ENCODE results near the gene KLHDC4.
"Not testable (repeated sequence)": the region's sequence is repeated elsewhere in the genome, so short reads cannot be mapped to it uniquely, and the experiment has no call there.

Gene KLHDC4

GRCh38 chr16:87741700-87742415 lies 23.9 kb downstream of the KLHDC4 start:
- no peak for DNase-seq

- DNase-seq = peak; percentile 75 to 82
Measured at GRCh38 chr16:87740909-87741424, 24.8 kb downstream of the KLHDC4 start.

- DNase-seq = no peak
Measured at GRCh38 chr16:87740441-87740840, 25.3 kb downstream of the KLHDC4 start.

GRCh38 chr16:87739801-87740200 lies 26.0 kb downstream of the KLHDC4 start:
- DNase-seq = no peak

GRCh38 chr16:87736008-87736382 lies 29.8 kb downstream of the KLHDC4 start:
- DNase-seq = no peak

GRCh38 chr16:87735270-87736007 lies 30.3 kb downstream of the KLHDC4 start:
- no peak for DNase-seq

GRCh38 chr16:87734644-87735043 lies 31.1 kb downstream of the KLHDC4 start:
- no peak for DNase-seq

- DNase-seq = no peak
Measured at GRCh38 chr16:87733190-87733589, 32.6 kb downstream of the KLHDC4 start.

- no peak for DNase-seq
Measured at GRCh38 chr16:87731607-87732006, 34.2 kb downstream of the KLHDC4 start.

GRCh38 chr16:87729266-87729954 lies 36.4 kb downstream of the KLHDC4 start:
- no peak for DNase-seq

GRCh38 chr16:87728026-87728425 lies 37.8 kb downstream of the KLHDC4 start:
- no peak for DNase-seq

- DNase-seq = no peak
Measured at GRCh38 chr16:87727346-87727745, 38.4 kb downstream of the KLHDC4 start.

- not testable (repeated sequence) for DNase-seq
Measured at GRCh38 chr16:87726577-87726976, 39.2 kb downstream of the KLHDC4 start.

GRCh38 chr16:87725596-87726235 lies 40.1 kb downstream of the KLHDC4 start:
- no peak for DNase-seq

- DNase-seq = no peak
Measured at GRCh38 chr16:87724490-87725291, 41.1 kb downstream of the KLHDC4 start.

- peak; percentile 75 to 79 for DNase-seq
Measured at GRCh38 chr16:87723226-87723623, 42.6 kb downstream of the KLHDC4 start.

GRCh38 chr16:87722590-87723225 lies 43.1 kb downstream of the KLHDC4 start:
- no peak for DNase-seq

- DNase-seq = no peak
Measured at GRCh38 chr16:87721622-87722585, 43.9 kb downstream of the KLHDC4 start.

- DNase-seq = no peak
Measured at GRCh38 chr16:87720446-87720845, 45.3 kb downstream of the KLHDC4 start.

GRCh38 chr16:87718831-87719230 lies 47.0 kb downstream of the KLHDC4 start:
- DNase-seq = not testable (repeated sequence)

Measured in hippocampal formation (tissue), 2 donors.